Pons (tissue), 1 donor: Measurements from ENCODE around the gene IL31.

Experiments used
- DNase-seq: peaks from one replicate; pipeline ENCODE4 v3.0.0-alpha.2; 2016; ENCODE audit warnings: low spot score

IL31 gene

DNA sequence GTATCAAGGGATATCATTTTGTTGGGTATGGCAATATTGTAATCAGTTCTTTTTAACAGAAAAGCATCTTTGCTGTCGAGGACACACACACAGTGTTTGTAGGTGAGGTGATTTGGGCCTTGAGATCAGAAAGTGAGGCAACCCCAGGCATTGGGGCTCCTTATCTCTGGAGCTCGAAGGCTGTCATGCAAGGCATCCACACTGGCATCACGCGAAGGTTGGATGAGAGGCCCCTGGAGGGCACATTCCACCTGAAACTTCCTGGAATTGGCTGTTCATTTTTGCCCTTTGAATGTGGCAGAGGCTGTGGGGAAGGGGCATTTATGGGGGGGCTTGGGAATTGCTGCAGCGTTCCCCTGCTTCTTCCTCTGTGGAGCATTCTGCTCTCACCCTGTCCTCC lies 45.5 kb downstream of the IL31 start:
- DNase-seq: no peak

- DNase-seq: no peak
Observed at GRCh38 chr12:122127839-122128238, 46.2 kb downstream of the IL31 start.

GRCh38 chr12:122126713-122127597 lies 47.1 kb downstream of the IL31 start:
- no peak for DNase-seq

GRCh38 chr12:122126342-122126635 lies 47.7 kb downstream of the IL31 start:
- DNase-seq: no peak

- no peak for DNase-seq
Observed at GRCh38 chr12:122125452-122126341, 48.3 kb downstream of the IL31 start.

GRCh38 chr12:122124370-122124769 lies 49.7 kb downstream of the IL31 start:
- no peak for DNase-seq

- DNase-seq: no peak
Observed at GRCh38 chr12:122123761-122124145, 50.3 kb downstream of the IL31 start.

GRCh38 chr12:122123051-122123760 lies 50.8 kb downstream of the IL31 start:
- DNase-seq: peak; percentile 69
